COLO668 (cell line): Measurements from ENCODE around the gene HOXB3.
"Not testable (repeated sequence)": the region's sequence is repeated elsewhere in the genome, so short reads cannot be mapped to it uniquely, and the experiment has no call there.

Experiments used
- DNase-seq: peaks from one replicate; lab custom pipeline; 2025; ENCODE audit not compliant: unreplicated experiment; lab: John Stamatoyannopoulos, UW

Gene HOXB3

DNA sequence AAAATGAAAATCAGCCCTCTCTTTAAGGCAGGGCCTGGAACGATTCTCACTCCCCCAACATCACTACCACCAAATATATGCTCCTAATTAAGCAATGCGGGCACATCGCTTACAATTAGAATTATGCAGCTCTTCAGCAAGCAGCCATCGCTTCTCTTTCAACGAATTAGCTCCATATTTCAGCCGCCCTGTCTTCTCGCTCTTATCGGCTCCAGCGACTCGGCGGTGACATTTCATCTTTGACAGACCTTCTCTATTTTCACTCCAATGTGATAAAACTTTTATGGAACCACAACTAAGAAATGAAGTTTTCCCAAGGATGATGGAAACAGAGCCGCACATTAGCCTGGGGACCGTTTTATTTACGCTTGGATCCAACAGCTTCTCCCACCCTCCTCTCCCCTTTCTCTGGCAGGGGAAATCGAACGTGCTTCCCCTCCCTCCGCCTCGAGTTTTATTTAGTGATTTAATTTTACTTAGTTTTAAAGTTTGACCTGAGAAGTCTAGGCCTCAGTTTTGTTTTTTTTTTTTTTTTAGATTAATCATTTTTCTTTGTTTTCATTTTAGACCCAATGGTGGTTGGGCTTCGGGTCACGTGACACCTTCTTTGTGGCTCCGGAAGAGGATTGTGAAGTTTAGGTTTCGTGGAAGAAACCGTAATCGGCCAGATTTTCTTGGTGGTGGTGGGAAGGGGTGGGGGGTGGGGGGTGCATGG is 42.1 kb downstream of the HOXB3 start:
- DNase-seq = no peak

DNA sequence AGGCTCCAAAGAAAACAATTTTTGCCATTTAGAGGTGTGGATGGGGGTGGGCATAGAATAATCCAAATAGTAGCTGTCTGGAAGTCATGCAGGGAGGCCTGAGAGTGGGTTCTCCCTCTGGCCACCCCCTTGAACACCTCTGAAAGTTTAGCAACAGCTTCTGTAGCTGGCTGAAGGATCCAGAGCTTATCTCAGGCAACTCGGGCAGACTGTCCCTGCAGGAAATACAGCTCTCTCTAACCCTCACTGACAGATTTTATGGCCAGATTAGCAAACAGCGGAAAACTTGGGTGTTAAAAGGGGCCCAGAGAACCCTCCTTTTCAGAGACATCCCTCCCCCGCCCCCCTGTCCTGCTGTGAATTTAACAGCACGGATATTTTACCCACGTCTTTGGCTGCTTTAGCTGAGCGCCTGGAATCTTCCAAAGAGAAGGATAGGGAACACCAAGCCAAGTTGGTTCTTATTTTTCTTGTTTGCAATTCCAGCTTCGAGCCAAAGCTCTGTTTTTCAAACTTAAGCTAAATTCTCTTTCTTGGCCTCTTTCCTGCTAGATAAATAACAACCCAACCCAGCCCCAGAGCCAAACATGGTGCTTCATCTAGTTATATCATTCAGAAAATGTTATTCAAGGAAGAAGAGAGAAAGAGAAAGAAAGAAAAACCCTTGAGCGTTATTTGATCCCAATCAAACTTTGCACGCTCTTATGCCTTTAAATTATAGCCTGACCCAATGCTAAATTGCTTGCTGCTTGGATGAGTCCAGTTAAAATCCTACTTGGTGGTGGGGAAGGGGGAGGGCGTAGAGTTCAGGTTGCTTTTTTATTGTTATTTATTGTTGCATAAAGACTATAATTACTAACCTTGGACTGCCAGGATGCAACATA is 42.9 kb downstream of the HOXB3 start:
- DNase-seq = no peak

DNA sequence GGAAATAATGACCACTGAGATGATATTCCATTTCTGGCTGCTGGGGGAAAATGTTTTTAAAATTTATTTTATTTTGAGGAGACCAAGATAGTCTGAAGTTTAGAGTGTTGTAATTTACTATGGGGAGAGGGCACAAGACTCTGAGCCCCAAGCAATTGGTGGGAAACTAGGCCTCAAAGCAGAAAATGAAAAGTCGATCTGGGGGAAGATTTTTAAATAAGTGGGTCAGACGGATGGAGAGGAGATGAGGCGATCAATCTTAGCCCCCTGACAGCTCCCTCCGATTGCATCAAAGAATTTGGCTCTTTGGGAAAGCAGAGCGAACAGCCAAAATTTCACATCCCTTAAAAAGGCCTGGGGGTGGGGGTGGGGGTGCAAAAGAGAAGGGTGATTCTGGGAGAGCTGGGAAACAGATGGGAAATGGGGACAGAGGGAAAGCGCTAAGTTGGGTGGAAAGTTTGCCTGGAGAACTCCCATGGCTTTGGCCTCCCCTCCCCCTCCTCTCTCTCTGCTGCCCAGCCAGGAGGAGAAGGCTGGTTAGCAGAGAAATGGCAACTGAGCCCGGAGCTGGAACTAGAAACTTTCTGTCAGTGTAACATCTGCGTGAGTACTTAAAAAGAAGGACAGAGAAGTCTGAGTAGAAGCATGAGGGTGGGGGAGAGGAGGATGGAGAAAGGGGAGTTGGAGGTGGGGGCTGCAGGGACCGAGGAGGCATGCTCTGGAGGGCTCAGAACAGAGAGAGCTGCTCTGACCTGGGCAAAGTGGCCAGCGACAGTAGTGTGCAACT is 43.7 kb downstream of the HOXB3 start:
- peak; percentile 25 for DNase-seq

DNA sequence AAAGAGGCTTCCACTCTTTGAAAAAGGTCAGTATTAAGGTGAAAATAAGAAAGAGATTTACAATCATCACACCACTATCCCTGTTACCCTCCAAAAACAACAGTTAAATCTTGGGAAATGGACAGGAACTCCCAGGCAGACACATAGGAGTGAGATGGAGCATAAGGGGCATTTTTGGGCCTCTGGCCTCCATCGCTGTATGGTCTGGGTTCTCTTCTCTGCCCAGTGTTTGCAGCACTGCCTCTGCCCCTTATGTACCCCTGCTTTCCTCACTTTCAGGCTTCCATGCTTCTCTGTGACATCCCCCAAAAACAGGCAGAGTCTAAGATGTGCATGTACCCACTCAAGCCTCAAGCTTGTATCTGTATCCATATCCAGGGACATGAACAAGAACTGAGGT is 44.5 kb downstream of the HOXB3 start:
- no peak for DNase-seq

DNA sequence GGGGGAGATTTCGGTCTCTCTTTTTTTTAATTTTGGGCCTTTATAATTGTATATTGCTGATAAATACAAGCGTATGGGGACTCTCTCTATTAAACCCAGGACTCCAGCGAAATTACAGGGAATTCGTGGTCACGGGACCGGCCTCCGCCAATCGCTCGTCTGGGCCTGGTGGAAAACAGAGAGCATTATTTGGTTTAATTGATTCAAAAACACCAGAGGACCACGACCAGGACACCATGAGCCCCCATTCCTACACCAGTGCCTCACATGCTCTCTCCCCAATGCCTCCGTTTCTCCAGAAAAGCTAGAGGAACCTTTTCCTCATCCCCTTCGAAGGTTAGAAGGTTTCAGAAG is 45.0 kb downstream of the HOXB3 start, which contains the start of gene HOXB2:
Gene HOXB2, minus strand, starts transcription at position 88 of the 354 bp plus-strand sequence. CDS start 198 bp downstream, outside the sequence.
- peak; percentile 42 for DNase-seq

DNA sequence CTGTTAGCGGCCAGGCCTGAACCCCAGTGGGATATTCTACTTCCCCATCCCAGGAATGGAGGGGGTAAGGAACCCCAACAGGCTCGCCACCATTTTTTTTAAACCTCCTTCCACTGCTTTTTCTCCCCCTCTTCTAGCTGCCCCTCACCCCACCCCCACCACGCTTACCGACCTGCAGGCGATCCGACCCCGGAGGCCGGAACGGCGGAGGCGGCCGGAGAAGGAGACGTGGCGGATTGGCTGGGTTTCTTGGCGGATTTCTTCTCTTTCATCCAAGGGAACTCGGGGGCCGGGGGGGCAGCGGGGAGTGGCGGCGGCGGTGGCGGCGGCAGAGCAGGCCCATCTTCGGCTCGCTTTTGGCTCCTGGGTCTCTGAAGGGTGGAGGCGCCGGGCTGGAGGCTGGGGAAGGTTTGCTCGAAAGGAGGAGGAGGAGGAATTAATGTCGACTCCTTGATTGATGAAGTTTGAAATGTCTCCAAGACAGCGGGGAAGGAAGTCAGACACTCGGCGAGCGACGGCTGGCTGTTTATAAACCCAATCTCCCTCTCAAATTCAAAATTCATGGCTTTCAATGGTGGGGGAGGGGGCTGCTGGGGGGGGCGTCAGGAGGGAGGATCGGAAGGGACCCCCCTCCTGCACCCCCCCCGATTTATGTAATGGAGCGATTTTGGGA is 45.6 kb downstream of the HOXB3 start:
- peak; percentile 36 for DNase-seq

DNA sequence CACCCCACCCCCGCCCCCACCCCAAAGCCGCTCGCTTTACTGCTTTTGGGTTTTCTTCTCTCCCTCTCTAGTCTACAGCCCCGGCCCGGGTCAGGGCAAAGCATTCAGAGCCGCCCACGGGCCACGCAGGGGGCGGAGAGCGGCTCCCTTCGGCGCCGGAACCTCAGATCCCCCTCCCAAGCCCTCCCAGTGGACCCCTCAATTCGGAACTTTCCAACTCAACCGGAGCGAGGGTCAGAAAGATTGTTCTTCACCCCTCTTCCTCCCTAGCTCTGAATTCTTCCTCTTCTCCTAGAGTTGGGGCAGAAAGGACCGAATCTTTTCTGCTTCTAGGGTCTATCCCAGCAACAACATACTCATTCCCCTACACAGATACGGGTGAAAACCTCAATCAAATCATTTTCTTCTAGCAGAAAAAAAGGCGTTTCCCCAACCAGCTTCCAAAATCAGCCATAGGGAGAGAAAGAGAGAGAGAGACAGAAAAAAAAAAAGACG is 46.1 kb downstream of the HOXB3 start:
- peak; percentile 68 for DNase-seq

DNA sequence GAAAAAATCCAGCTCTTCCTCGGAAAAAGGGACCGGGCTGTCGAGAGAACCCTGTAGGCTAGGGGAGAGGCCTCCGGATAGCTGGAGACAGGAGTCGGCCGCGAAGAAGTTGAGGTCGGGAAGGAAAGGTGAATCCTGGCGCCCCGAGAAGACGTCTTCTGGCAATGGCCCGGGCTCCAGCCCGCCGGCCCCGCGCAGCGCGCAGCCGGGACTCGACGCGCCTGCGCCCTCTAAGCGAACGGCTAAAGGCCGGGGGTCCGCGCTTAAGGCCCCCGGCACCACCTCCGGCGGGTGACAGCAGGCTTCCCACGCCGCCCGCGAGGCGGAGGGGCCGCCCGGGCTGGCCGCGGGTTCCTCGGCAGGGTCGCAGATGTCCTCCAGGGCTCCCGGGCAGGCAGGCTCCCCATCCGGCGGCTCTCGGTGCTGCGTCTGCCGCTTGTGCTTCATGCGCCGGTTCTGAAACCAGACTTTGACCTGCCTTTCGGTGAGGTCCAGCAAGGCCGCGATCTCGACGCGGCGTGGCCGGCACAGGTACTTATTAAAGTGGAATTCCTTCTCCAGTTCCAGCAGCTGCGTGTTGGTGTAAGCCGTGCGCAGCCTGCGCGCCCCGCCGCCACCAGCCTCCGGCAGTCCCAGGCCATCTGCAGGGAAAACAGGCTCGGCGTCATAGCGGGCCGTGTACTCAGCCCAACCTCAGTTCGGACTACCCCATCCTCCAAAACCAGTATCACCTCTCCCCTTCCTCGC is 46.8 kb downstream of the HOXB3 start:
- DNase-seq = peak; percentile 69

DNA sequence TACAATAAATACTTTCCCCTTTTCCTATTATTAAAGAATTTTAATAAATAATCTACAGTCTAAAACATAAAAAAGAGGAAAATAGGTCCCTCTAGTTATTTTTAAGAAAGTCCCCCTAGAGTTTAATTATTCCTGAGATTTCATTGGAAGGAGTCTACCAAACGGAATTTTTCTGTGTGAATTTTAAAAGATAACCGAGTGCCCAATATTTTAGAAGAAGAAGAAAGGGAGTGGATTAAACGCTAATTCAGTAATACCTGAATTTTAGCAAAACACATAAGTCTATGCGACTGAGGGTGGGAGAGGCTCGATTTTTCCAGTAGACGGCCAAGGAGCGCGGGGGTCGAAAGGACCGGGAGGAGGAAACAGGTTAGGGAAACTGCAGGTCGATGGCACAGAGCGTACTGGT is 47.3 kb downstream of the HOXB3 start:
- DNase-seq = peak; percentile 45

DNA sequence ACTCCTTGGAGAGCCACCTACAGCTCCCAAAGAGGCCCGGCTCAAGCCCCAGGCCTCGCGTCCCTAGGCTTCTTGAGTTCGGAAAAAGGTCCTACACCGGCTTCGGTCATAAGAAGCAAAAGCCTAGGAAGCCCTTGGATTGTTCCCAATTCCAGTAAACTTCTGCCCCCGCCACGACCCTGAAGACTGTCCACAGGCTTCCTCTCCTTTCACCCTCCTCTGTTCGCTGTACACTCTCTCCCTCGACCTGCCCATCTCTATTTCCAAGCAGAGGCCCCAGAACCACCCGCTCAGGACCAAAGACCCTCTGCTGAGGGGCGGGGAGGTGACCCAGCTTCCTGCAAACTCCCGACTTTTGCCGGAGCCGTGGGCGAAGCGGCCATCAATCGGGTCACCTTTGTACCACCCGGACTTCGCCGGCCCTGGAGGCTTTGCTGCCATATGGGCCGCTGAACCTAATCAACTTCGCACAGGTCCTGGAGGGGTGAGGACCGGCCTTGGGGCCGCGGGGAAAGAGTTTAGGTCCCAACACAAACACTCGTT is 47.9 kb downstream of the HOXB3 start:
- peak; percentile 49 for DNase-seq

DNA sequence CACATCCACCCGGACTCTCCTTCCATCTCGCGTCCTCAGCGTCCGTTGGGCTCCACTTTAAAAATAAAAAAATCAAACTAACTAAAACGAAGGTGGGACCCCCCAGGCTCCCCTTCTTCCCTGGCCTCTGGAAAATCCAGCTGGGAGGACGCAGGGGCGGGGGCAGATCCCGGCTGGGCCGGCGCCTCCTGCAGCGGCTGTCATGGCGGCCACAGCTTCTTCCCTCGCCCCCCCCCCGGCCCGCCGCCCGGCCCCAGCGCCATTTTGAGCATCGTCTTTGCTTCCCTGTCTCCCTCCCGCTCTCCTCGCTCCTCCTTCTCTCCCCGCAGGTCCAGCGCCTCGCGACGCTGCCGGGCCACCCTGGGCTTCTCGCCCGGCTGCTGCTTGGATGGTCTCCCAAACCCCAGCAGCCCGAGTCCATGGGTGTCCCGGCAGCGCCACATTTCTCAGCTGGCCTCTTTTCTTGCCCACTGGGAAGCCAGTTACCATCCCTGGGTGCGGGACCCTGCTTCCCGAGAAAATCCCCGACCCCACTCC is 48.4 kb downstream of the HOXB3 start:
- peak; percentile 62 for DNase-seq

DNA sequence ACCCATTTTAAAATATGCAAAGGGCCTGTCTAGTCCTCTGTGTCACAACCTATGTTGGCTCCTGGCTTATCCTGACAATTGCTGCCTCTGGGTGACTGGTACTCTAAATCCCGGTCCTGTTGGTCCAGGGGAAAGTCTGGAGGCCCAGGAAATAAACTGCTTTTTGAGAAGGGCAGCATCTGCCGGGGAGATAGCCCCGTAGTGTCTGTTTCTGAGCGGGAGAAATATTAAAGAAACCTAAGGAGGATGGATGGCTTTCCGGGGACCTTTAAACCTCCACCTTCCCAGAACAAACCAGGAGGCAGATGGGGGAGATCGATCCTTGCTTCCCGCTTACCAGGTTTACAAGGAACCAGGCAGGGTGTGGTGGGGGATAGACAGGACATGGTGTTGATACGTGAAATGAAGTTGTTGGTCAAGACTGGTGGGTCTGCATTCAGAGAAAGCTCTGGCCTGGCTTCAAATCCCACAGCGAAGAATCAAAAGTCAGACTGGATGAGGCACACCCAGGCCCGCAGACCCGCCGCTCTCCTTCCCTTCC is 48.9 kb downstream of the HOXB3 start:
- DNase-seq = peak; percentile 46

DNA sequence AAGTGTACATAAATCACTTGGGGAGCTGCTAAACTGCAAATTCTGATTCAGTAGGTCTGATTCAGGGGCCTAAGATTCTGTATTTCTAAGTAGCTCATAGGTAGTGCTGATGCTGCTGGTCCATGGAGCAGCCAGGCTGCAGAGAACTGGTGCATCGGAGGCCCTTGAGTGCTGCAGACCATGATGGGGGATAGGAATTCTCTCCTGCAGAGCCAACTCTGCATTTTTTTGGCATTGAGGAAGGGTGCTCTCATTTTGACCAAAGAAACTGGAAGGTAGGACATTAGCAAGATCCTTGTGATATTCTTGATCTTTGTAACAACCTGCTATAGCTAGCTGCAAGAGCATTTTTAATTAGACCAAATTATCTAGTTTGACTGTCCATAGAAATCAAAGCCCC is 49.8 kb downstream of the HOXB3 start:
- DNase-seq = no peak

DNA sequence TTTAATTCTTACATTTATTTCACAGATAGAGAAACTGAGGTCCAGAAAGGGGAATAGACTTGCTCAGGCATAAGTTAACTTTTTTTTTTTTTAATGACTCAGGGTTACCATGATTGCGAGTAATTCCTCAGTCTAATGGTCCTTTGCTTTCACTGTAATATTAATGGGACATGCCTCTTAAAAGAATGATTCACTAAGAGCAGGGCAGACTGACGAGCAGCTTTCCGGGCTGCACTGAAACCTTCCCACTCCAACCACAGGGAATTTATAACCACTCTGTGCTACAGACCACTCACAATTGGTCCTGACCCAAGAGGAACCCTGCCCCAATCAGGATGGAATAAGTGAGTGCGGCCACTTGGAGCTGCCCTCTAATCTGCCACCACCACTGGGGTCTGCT is 50.9 kb downstream of the HOXB3 start:
- DNase-seq = no peak

DNA sequence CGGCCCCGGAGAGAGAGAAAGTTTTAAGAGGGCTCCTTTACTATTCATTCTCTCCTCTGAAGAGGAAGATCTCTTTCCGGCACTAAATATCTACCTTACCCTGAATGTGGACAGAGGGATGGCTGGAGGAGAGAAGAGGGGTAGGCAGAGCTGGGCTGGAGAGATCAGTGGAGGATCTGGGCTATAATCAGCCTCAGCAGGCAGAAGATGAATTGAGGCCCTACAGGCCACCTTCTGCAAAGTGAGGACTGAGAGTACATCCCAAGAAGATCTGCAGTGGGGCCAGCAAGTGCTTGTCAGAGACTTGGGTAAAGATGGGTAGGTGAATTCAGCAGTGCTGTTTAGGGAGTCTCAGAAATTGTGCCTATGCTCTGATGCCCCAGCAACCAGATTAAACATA is 52.7 kb downstream of the HOXB3 start:
- no peak for DNase-seq

DNA sequence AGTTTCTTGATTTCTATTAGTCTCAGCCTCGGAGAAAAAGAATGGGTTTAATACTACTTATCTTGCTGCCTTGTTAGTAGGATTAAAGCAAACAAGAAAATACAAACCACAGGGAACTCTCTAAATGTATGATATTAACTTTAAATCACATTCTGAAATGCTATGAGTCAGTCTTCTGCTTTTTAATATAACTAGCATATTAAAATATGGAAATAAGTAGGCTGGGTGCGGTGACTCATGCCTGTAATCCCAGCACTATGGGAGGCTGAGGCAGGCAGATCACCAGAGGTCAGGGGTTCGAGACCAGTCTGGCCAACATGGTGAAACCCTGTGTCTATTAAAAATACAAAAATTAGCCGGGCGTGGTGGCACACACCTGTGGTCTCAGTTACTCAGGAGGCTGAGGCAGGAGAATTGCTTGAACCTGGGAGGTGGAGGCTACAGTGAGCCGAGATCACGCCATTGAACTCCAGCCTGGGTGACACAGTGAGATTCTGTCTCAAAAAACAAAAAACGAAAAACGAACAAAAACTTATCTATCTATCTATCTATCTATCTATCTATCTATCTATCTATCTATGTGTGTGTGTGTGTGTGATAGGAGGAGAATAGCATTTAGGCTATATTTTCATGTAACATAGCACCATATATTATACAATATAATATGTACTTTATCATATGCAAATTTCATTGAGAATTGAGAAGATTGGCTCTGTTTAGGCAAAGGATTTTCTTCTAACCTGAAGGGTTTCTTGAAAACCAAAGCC is 54.1 kb downstream of the HOXB3 start:
- DNase-seq = not testable (repeated sequence)

DNA sequence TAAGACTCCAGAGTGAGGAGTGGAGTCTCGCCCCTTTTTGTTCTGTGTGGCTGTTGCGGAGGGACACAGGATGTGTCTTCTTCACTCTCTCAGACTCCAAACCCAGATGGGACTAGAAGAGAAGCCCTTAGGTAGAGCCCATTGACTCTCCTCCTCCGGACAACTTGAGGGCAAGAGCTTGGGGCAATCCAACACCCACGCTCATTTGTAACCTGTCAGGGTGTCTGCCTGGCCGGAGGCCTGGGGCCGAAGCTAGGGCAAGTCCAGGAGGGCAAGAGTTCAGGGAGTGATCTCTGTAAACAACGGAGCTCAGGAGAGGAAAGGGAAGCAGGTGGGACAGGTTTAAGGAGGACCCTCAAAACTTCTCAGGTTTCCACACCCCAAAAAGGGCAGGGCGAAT is 57.8 kb downstream of the HOXB3 start:
- no peak for DNase-seq

DNA sequence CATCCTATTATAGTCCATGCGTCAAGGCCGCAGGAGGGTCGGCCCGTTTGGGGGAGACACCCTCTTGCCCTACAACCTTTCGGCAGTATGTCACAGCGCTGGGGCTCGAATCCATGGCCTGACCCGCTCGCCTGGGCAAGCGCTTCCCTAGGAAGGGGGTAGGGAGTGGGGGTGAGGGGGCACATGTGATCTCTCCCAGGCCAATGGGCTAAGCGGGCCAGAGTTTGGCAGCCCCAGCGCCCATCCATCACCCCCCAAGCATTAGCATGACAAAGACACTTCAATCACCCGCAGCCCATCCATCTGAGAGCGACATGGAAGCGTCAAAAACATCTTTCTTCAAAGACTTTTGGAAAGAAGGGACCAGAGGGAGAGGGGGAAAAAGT is 59.2 kb downstream of the HOXB3 start, which contains the start of gene HOXB1:
Gene HOXB1, minus strand, starts transcription at position 125 of the 386 bp plus-strand sequence. Its CDS starts 107 bp downstream, at position 18.
- no peak for DNase-seq
